Ovary (tissue), 9 donors: ENCODE measurements around the gene ABCC4. TPM values are rescaled to one million over a fixed set of nuclear protein-coding genes. Genes with fewer than 3 reads are reported as not detected.

Experiments
- DNase-seq, 5 donors: peaks; one replicate each; pipeline ENCODE4 v3.0.0-alpha.2; 2019 to 2020
- H3K27ac ChIP-seq, 2 donors: fragments of 200-600 bp; one replicate each; pipeline versions ENCODE4 v1.5.1 to v1.8.0; 2019 to 2022
- H3K27me3 ChIP-seq: fragments of 200-600 bp; one replicate; pipeline ENCODE4 v1.8.0; 2022
- H3K36me3 ChIP-seq: fragments of 200-600 bp; sonication (generic); one replicate; pipeline ENCODE4 v1.5.1; 2019
- H3K4me1 ChIP-seq: one replicate; pipeline ENCODE4 v1.8.1; 2013; ENCODE audit warnings: mild to moderate bottlenecking, moderate library complexity; ENCODE audit not compliant: insufficient read depth
- H3K4me3 ChIP-seq: fragments of 200-600 bp; sonication (generic); one replicate; pipeline ENCODE4 v1.5.1; 2017
- H3K9me3 ChIP-seq, 2 donors: fragments of 200-600 bp in 1 of 2; sonication (generic) in 1 of 2; one replicate each; pipeline versions ENCODE4 v1.5.1 to v1.8.1; 2013 to 2019; ENCODE audit warnings: mild to moderate bottlenecking in 1 of 2, moderate library complexity in 1 of 2
- CTCF ChIP-seq, 3 donors: fragments of 450-650 bp in 2 of 3; fragments of 200-600 bp in 1 of 3; IDR thresholded peaks; one replicate each; pipeline versions ENCODE4 v1.5.1 to v1.8.0; 2016 to 2022; ENCODE audit warnings: antibody characterized with exemption in 3 of 3, mild to moderate bottlenecking in 1 of 3
- EP300 ChIP-seq: sonication (generic); formaldehyde crosslinking; IDR thresholded peaks from one replicate; pipeline ENCODE4 v1.6.1; 2017; ENCODE audit warnings: antibody characterized with exemption
- POLR2A ChIP-seq: fragments of 450-650 bp; IDR thresholded peaks from one replicate; pipeline ENCODE4 v1.6.1; 2017; ENCODE audit warnings: antibody characterized with exemption, mild to moderate bottlenecking, moderate library complexity
- WGBS, 3 donors: extraction: QIAGEN DNeasy Blood & Tissue Kit in 1 of 3; methylation state at CpG; one replicate each; pipeline versions ENCODE4 v1.1.5 to v1.1.7; 2013 to 2017; 5-methylcytosine and 5-hydroxymethylcytosine counted together
- intact Hi-C, 4 donors: fragments of 100-400 bp; cut with DNase I; formaldehyde crosslinking; loops; one replicate each; pipeline versions ENCODE4 v1.11.0 to v1.15.1; 2022 to 2023
- polyA plus RNA-seq, 2 donors: library from polyadenylated mRNA; stranded (reverse); fragments of 200-250 nt in 1 of 2; fragments of 350-450 nt in 1 of 2; fragmentation: Illumina TruSeq in 1 of 2; extraction: RNeasy Lipid Tissue Mini Kit (QIAGEN cat#74804) in 1 of 2; gene quantifications; one replicate each; pipeline ENCODE4 v1.2.3, GENCODE V29; 2013 to 2014
- total RNA-seq, 7 donors: library from RNA; depleted of rRNA in 2 of 7; stranded (reverse); fragments of >200 nt in 2 of 7; fragmentation: NEBNext Ultra II Directional in 3 of 7; extraction: Animal tissue kit (Norgen Biotek cat#: 25700) in 3 of 7; gene quantifications; one replicate each; pipeline versions ENCODE4 v1.1.0 to v1.2.4, GENCODE V29; 2016 to 2023
- donor health status: DM: no; HTN: no; CAD: no; lungs with moderate emphysema.
- donor health status: DM: no; HTN: no; CAD: no.
- donor health status: Bipolar disorder and iron deficiency.
- donor health status: DM: yes; HTN: yes; CAD: no.
- donor health status: DM: no; HTN: no; CAD: no.
- donor health status: DM: yes; HTN: yes; CAD: no.

Gene ABCC4
- total and polyA plus RNA-seq, 9 donors, result 6.1 to 28.5 (median 11.5) TPM

GRCh38 chr13:95091755-95092154 lies 209.5 kb downstream of the ABCC4 start:
- Histone ChIP-seq H3K4me1 (no peaks in the 10 kb centered on the region), H3K4me3 (no peak overlapping the region), H3K27me3 (no peaks in the 10 kb centered on the region), H3K9me3 (no peaks in the 10 kb centered on the region), H3K27ac (no peak overlapping the region), H3K36me3 (no peaks in the 10 kb centered on the region)
- DNase-seq, result no peak
- TF ChIP-seq POLR2A, result no peak
- no peak for TF ChIP-seq EP300
- TF ChIP-seq CTCF (IDR thresholded peaks at IDR 0.05), result no peak
- WGBS, 3 donors, result 87 to 96% (median 93%) methylated on average over 3 of the region's 3 CpGs
- intact Hi-C loops, result no loop called here

GRCh38 chr13:95087746-95088305 lies 213.4 kb downstream of the ABCC4 start:
- no peak overlapping the region for H3K4me3 ChIP-seq
- no peaks in the 10 kb centered on the region for H3K27me3 ChIP-seq
- no peak overlapping the region for H3K27ac ChIP-seq
- intact Hi-C loops, result loop anchor here in 1 of 4 donors (5.0 kb wide), 1 partner anchor 601 kb away; no protein-coding TSS in a partner anchor
- no peaks in the 10 kb centered on the region for H3K36me3 ChIP-seq
- DNase-seq, result no peak
- WGBS, 3 donors, result 61 to 68% (median 67%) methylated on average over 3 of the region's 3 CpGs
- no peak for TF ChIP-seq POLR2A
- TF ChIP-seq EP300, result no peak
- TF ChIP-seq CTCF (IDR thresholded peaks at IDR 0.05), result no peak
- no peaks in the 10 kb centered on the region for H3K9me3 ChIP-seq
- no peaks in the 10 kb centered on the region for H3K4me1 ChIP-seq

- Histone ChIP-seq H3K4me3 (no peak overlapping the region), H3K9me3 (no peaks in the 10 kb centered on the region), H3K27me3 (no peaks in the 10 kb centered on the region), H3K36me3 (no peaks in the 10 kb centered on the region), H3K4me1 (no peaks in the 10 kb centered on the region), H3K27ac (no peak overlapping the region)
- intact Hi-C loops, result loop anchor here in 1 of 4 donors (5.0 kb wide), 1 partner anchor 599 kb away; no protein-coding TSS in a partner anchor
- 78 to 80% (median 79%) methylated on average over 2 of the region's 2 CpGs for WGBS, 3 donors
- no peak for DNase-seq
- no peak for TF ChIP-seq POLR2A
- no peak for TF ChIP-seq CTCF (IDR thresholded peaks at IDR 0.05)
- TF ChIP-seq EP300, result no peak
Measured at GRCh38 chr13:95086761-95087160, 214.5 kb downstream of the ABCC4 start.

DNA sequence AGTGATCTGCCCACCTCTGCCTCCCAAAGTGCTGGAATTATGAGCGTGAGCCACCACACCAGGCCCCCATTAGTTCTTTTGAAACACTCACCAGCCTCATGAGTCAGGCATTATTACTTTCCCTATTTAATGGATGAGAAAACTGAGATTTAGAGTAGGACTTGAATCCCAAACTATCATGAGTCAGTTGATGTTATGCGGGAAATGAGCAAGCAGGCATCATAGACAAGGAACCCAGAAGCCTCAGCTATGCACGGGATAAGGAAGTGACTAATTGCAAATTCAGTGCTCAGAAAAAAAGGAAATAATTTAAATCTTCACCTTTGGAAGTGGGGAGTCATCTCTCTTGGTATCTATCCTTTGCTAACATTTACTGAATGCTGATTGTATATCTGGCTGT lies 217.5 kb downstream of the ABCC4 start:
- Histone ChIP-seq H3K36me3 (no peaks in the 10 kb centered on the region), H3K4me3 (no peak overlapping the region), H3K9me3 (no peaks in the 10 kb centered on the region), H3K4me1 (no peaks in the 10 kb centered on the region), H3K27me3 (no peaks in the 10 kb centered on the region), H3K27ac (no peak overlapping the region)
- 89% methylated on average over 3 of the region's 3 CpGs for WGBS, 3 donors
- DNase-seq, result no peak
- TF ChIP-seq CTCF (IDR thresholded peaks at IDR 0.05), result no peak
- no peak for TF ChIP-seq EP300
- no peak for TF ChIP-seq POLR2A
- intact Hi-C loops, result no loop called here
